Myocyte (in vitro differentiated cells): ENCODE results near the gene NDUFB4. TPM values are rescaled to one million over a fixed set of nuclear protein-coding genes. Genes with fewer than 3 reads are reported as not detected.
A peak's percentile ranks its signal among the peaks of the same experiment; 100 is the strongest.

Experiments used
- DNase-seq: peaks from one replicate; pipeline ENCODE4 v3.0.0-alpha.2; 2012; ENCODE audit warnings: low read depth
- polyA plus RNA-seq: library from polyadenylated mRNA; unstranded; fragments of >200 nt; gene quantifications from one replicate; pipeline ENCODE4 v1.2.1, GENCODE V29; 2012; ENCODE audit warnings: missing spikeins
- total RNA-seq: library from RNA; depleted of rRNA; stranded (reverse); fragments of >200 nt; gene quantifications from 2 replicates; pipeline ENCODE4 v1.2.3, GENCODE V29; 2014

The NDUFB4 gene
- total RNA-seq: 81.1 and 150 TPM in 2 replicates
- polyA plus RNA-seq: 225 TPM

DNA sequence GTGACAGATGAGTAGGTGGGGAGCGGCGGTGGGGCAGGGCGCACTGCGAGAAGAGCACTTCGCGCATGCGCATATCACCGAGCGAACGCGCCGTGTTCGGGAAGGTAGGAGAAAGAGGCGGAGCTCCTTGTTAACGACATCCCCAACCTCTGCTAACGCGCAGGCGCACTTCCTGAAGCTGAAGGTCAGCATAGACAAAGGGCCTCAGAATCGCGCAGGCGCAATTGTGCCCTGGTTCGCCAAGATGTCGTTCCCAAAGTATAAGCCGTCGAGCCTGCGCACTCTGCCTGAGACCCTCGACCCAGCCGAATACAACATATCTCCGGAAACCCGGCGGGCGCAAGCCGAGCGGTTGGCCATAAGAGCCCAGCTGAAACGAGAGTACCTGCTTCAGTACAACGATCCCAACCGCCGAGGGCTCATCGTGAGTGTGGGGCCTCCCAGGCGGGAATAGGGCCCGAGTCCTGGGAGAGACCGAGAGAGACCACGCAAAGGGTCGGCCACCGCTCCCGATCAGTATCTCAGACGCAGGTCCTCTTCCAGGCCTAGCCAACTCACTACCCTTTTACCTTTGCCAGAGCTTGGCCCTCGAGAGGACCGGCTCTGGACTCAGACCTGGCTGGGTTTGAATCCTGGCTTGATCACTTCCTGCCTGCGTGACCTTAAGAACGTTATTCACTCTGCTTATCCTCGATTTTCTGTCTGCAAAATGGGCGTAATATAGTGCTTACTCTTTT lies at the start of gene NDUFB4:
NDUFB4 (plus strand) TSS at position 221 of the 737 bp plus-strand sequence; CDS start at position 245, 24 bp downstream.
- DNase-seq: peak; percentile 99

DNA sequence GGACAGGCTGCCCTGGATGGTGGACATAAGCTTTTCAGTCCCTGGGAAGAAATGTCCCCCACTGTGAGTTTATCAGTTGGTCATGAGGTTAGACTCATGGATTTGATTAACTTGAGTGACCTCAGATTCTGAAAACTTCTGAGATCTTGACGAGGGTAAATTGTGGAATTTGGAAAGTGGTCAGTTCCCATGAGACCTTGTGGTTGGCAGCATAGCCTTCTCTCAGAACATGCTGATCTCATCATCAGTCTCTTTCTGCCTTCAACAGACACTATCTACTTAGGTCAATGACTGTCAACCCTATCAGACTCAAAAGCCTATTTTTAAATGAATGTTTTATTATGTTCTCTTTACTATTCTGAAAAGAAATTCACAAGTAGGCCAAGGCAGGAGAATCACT lies 45.6 kb upstream of the NDUFB4 start:
- peak; percentile 45 for DNase-seq

DNA sequence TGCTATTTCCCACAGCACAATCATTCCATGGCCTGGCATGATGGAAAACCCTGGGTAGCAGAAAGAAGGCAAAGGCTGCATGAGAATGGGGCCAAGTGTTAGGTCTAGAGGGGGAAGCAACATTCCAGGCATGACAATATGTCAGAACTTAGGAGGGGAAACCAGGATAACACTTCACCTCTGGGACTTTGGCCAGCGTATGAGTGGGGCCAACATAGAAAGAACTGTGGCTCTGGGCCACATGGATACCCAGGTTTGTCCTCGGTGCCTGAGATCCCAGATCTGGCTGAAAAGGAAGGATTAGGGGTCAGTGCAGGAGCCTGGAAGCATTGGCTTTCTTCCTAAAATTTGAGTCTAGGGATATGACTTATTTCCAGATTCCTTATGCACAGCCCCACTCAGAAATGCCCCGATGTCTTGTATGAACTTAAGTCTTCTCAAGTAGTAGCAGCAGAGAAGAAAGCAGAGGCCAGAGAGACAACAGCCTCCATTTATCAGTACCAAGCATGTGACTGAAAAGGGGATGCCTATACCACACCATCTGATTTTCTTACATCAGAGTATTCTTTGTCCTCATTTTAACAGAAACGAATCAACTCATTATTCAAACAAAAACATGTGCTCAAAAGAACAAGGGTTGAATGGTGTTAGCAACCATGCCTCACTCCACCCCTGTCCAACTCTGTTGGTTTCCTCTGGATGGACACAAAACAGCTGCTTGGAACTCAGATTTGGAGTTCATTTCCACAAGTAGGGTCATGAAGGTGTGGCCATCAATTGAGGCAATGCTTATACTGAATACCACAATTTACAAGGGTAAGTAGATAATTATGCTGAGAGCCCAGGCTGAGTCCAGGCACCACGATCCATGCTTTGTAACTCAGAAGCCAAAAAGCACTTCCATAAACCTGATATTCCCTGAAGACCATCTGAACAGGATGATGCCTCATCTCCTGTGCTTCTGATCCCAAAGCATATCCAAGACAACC lies 43.7 kb upstream of the NDUFB4 start:
- no peak for DNase-seq

DNA sequence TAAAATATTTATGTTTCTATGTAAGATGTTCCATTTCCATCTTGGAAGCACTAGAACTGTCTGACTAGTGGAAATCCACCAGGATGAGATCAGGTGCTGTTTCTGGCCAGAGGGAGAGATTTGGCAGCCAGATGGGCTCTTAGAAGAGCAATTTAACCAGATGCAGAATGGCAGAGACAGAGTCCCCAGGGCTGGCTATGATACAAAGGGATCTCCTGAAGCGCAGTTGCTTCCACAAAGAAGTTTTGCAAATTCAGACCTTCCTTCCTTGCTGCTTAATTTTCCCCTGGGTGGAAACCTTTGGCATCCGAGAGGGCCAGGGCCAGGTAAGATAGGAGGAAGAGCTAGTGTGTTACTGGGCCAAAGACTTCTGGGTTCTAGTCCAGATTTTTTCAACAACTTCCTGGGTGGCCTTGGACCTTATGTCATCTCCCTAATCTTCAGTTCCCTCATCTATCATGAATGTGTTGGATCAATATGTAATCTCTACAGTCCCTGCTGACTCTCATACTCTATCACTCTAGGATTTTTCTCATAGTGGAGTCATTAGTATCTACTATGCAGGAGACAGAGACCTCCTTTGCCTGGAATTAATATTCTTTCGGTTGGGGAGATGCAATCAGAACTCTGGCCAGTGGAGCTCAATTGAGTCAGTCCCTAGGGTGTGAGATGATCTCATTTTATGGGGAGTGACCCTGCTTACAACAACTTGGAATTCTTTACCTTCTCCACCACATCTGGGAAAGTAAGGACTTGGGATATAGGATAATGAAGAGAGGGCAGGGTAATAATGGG lies 41.1 kb upstream of the NDUFB4 start:
- no peak for DNase-seq

DNA sequence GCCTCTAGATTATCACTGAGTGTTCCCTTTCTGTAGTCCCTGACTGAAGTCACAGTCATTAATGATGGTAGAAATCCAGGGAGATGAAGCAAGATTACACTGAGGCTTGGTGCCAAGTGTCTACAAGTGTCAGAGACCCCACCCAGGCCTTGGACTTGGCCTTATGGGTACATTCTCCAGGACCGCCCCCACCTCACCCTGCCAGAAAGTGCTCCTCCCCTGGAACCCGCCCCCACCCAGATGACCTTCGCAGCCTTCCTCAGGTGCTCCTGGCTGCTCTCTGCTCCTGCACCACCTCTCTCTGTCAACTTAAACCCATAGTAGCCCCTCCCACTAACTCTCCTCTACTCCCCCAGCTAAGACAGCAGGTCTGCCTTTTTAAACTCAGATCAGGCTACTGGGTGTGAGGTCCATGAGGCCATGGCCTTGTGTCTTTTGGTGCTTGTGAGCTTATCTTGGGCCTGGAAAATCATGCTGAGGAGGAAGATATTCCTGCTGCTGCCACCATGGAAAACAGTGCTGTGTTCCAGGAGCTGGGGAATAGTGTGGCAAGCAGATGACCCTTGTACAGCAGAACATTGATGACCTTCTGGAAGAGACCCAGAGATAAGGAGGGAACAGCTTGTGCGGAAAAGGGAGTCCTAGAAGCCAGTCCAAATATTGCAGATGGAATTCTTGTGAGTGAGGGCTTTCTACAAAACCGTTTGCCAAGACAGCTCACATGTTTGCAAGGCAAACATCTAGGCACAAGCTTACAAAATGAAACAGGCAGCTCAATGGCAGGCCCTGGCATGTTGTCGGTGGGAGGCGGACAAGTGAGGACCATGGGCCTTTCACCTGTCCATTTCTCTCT lies 40.3 kb upstream of the NDUFB4 start:
- no peak for DNase-seq

DNA sequence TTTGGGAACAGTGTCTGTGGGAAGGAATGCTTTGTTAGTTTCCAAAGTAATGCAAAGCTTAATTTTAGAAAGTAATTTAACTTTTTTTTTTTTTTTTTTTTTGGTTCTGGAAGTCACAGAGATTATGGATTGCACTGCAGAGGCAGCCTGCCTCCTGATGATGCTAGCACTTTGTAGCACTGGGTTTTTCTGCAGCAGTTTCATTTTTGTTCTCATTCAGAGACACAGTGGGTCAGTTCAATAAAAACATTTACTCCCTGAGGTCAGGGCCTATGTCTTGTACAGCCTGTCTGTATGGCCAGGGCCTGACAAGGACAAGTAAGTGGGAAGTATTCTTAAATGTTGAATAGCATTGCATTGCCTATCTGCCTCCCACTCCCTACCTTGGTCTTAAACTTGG lies 39.0 kb upstream of the NDUFB4 start:
- DNase-seq: no peak

DNA sequence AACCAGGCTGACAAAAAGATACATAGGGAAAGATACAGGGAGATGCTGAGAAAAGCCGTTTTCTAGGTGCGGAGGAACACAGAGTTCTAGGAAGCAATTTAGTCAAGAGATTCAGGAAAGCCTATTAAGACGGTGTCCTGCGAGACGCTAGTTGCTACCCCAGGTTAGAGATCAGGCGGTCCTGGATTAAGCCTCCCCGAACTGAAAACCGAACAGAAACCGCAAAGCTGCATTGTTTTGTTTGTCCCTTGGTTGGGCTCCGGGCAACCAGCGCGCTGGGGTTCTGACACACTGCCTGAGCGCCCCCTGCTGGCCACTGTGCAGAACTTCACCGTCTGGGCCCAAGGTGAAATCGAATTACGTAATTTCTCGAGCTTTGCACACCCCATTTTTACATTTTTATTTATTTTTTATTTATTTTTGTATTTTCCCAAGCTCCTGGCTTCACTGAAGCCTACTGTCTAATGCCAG lies 37.3 kb upstream of the NDUFB4 start:
- peak; percentile 91 for DNase-seq

DNA sequence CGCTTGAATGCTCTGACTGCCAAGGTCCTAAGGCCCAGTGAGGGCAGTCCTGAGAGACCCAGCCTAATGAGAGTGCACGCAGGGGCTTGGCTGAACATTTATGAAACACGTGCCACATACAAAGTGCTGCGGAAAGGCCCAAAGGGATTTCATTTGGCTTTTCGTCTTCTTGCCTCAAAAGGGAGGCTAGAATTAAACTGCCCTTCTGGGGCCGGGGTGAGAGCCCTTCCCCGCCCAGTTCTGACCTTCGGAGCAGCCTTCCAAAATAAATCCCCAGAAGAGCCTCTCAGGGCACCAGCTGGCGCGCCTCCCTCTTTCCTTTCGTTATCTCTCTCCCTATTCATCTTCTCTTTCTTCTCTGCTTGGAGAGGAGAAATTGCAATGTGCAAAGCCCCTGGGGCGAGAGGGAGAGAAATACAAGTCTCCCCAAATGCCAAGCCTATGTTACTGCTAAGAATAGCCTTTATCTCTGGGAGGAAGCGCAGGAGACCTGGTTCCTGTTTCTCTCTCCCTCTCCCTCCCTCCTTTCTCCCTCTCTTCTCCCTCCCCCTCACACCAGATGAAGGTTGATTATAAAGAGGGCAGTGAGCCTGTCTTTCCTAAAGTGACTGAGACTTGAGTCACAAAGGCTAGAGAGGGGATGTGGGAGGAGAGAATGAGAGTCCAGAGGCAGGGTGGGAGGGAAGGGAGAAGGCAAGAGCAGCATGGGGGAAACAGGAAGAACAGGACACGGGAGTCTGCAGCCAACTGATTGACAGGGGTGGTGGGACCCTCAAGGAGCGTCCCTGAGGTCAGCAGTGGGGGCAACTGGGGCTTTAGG lies 36.7 kb upstream of the NDUFB4 start:
- DNase-seq: peak; percentile 63

DNA sequence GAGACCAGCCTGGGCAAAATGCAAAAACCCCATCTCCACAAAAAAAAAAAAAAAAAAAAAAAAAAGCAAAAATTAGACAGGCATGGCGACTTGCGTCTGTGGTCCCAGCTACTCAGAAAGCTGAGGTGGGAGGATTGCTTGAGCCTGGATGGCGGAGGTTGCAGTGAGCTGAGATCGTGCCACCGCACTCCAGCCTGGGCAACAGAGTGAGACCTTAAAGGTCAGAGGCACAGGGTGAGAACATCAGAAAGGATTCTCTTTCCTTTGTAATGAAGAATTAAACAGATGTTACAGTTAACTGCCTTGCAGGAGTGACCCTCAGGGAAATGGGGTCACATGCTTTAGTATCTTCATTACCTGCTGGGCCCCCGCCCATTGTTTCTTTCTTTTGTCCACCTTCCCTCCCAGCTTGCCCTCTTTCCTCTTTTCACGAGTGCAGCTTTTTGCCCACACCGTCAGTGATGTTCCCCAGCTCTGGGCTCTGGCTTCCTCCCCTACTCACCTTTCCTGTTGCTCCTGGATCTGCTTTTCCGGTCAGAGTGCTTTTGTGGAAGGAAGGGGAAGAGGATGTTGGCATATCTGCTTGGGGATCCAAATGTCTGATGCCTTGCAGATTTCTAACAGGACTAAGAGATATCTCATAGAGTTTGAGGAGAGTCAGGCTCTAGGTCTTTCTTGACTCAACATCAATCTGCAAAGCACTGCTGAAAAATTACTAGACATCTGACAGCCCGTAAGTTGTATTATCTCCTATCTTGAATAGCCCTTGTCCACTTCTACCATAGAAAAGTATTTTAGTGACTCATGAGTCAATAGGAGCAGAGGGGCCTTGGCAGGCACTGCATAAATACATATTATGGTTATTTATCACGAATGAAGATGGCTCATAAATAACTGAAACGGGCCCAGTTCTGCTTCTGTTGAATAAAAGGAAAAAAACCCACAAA lies 35.6 kb upstream of the NDUFB4 start:
- DNase-seq: no peak

DNA sequence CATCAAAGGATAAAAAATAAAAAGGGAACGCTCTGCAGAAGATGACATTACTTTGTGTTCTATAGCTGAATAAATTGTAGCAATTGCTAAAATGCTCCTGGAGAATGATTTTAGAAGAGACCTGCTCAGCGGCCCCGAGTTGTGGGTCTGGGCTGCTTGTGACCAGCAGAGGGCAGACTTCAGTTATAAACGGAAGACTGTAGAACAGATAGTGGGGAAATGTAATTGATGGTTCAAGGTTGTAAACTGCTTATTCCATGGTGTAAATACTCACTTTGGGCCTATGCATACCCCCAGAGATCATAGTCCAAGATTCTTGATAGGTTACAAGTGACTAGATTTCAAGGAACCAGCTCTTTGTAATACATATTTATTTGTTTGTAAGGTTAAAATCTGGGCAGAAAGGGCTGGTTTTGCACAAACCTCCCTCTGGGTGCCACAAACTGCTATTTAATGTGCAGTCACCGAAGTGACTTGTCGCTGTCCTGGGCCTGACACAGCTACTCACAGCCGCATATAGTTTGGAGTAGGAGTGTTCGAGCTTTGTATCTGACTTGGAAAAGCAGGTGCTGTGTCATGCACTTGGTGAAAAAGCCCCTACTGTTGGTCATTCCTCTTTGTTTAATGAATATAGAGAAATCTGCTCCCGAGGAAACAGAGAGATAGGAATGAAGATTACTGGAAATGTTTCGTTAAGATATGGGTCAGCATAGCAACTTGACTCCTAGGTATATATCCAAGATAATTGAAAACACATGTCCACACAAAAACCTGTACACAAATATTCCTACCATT lies 34.7 kb upstream of the NDUFB4 start:
- peak; percentile 69 for DNase-seq

DNA sequence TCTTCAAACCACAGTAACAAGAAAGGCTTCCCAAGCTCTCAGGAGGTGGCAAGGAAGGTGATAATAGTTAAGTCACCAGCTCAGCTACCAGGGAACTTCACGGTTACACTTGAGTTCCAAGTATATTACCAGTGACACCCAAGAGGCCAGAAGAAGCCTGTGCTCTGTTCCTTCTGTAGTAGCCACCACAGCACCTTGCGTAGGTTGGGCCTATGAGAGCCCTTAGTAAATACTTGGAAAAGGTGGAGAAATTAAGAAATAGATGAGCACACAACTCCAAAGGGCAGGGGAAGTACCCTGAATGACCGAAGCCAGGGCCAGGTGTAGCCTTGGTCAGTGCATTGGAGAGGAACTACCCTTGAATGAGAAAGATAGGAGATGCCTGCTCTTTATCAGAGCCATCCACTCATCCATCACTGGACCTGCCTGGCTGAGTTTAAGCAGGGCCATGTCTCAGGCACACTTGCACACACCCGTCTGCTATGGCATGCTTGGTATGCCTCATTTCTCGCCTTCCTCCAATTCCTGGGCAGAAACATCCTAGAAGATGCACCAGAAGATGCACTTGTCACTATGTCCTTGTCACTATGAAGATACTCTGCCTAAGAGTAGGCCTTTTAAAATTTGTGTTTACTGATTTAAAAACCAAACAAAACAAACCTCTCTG lies 32.6 kb upstream of the NDUFB4 start:
- DNase-seq: no peak

DNA sequence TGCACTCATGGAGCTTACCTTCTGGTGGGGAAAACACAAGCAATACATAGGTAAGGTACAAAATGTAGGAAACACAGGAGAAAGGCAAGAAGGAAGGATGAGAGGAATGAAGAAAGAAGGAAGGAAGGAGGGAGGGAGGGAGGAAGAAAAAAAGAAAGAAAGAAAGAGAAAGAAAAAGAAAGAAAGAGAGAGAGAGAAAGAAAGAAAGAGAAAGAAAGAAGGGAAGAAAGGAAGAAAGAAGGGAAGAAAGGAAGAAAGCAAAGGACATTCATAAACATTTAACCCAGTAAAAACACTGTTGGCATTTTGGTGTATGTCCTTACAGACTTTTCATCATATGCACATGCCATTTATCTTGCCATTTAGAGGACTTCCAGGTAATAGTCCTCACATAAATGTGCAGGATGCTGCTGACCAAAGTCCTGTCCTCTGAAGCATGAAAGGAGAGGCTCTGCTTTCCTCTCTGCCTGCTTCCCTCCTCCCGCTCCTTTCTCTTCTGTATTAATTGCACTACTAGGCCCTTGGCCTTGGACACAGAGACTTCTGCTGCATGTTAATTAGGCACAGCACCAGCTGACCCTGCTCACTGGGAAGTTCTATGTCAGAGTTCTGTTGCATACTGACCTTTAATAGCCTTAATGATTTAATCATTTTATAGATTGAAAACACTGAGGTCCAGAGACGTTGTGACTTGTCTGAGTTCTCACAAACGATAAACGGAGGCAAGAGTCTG lies 29.7 kb upstream of the NDUFB4 start:
- DNase-seq: no peak

DNA sequence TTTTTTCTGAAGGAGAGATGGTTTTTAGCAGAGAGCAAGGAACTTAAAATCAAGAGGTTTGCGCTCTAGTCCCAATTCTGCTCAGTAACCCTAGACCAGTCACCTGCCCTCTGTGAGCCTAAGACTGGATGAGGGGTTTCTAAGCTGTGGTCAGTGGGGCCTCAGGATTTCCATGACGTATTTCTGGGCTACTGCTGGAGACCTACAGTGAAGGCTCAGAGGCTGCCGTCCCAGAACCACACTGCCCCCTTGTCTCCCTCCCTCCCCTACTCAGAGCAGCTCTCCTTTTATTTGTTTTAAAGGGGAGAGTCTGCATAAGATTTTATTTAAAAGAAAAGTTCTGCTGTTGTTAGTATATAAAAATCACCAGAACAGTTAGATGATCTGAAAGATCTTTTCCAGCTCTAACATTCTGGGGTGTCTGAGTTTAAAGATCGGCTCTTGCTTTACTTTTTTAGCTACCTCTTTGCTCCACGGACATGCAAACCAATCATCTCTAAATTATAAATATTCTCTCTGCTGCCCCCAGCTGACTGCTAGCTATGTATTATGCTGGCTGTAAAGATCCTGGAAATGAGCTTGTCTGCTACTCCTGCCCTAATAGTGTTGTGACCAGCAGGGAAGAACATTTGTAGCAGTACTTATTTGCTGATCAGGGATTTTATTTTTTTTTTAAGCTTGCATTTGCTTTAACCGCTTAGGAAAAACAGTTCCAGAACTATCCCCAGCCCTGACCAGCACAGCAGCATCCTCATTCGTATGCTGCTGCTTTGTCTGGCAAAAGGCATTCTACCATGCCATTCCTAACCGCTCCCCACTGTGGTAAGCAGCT lies 28.6 kb upstream of the NDUFB4 start:
- peak; percentile 66 for DNase-seq

DNA sequence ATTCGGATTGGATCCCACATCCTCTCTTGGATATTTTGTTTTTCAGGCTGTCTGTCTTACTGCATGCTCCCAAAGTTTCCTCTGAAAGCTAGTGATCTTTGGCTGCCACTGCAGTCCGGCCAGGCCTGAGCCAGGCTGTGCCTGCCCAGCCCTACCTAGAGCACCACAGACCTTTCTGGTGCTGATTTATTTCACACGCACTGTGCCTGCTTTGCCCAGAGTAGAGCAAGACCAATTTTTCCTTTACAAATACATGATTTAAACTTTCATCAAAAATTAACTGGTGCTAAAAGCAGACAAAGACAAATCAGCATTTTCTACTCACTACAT lies 28.0 kb upstream of the NDUFB4 start:
- DNase-seq: no peak

DNA sequence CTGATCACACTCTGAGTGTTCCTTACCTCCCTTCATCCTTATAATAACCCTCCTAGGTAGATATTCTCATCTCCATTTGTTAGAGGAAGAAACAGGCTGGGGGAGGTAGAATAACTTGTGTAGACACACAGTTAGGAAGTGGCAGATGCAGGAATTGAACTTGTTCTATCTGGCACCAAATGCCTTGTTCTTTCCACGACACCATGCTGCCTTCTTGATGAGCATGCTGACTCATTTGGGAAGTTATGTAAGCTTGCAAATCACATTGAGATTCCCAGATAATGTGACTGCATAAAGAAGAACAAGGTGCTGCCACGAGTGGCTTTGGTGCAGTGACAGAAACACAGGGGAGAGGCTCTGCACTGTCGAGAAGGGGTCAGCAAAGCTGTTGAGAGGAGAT lies 27.5 kb upstream of the NDUFB4 start:
- no peak for DNase-seq
